NCI-H1417 (cell line): Measurements from ENCODE around the gene CHST10.

Source experiments
- DNase-seq, 3 experiments: peaks; one replicate each; lab custom pipeline; 2025; lab: John Stamatoyannopoulos, UW

CHST10 gene, protein sequence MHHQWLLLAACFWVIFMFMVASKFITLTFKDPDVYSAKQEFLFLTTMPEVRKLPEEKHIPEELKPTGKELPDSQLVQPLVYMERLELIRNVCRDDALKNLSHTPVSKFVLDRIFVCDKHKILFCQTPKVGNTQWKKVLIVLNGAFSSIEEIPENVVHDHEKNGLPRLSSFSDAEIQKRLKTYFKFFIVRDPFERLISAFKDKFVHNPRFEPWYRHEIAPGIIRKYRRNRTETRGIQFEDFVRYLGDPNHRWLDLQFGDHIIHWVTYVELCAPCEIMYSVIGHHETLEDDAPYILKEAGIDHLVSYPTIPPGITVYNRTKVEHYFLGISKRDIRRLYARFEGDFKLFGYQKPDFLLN

DNA sequence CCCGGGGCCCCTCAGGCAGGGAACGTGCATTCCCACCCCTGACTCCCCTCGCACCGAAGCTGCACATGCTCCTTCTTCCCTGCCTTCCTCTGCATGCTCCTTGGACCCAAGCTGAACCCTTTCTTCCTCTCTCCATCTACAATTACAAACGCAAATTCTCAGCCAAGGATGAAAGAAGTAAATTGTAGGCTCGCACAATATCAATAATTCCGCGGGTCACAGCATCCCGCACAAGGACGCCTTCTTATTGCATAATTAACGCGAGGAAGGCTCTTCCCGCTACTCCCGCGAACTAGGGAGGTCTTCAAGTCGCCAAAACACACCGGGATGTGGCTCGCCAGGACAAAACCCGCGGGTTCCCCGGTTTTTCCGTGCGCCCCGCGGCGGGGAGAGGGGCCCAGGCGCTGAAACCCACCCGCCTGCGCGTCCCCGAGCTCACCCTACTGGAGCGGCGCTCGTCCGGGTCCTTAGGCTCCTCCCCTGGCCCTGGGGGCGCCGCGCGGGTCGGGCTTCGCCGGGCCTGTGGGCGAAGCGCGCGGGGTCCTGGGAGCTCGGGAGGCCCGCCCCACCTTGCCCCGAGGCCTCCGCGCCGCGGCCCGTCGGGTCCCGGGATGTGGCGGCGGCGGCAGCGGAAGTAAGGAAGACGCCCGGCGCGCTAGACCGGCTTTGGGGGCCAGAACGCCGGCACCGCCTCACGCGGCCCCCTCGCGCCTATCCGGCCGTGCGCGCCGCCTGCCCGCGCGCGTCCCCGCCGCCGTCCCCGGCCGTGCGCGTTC lies at the start of gene CHST10:
TSS of gene CHST10 (minus strand) at position 734 of the 776 bp plus-strand sequence. CDS start 10,993 bp downstream, outside the sequence.
- peak; percentile 68 to 90 (median 80) for DNase-seq

DNA sequence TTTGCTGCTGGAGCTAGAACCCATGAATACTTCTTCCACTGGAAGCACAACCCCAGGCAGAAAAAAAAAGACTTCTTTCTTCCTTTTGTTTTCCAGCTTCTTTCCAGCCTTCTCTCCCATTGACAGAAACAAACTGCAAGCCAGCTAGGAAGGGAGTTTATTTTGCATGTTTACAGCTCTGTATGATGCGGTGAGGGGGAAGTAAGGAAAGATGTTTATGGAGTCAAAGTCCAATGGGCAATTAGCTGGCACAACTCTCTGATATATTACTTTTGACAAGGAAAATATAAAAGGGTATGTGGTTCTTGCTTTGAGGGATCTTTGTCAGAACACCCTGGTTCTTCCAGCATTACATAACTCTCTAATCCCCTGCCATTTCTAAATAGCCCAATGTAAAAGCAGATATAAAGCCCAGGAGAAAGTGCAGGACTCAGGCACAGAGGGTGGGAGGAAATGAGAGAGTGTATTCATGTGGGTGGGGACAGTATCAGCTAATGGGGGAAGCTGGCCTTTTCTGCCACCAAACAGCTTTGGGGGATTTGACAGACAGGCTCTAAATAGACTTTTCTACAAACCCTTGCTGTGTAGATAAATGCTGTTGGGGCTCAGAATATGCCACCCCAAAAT lies 43.5 kb upstream of the CHST10 start:
- no peak for DNase-seq

DNA sequence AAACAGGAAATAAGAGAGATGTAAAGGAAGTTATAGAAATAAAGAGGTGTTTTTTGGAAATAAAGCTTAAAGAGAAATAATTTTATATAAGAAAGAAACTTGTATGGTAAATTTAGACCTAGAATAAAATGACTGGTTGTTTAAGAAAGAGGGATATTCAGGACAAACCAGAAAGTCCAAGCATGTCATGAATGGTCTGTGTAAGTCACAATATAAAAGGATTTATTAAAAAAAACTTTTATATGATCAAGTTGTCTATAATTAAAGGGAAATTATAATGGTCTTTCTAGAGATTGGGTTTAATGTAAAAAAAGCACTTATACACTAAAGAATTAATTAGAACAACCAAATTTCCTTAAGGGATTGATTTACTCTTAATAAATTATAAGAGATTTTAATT lies 38.9 kb upstream of the CHST10 start:
- peak in 1 of 3 experiments; percentile 15 for DNase-seq

DNA sequence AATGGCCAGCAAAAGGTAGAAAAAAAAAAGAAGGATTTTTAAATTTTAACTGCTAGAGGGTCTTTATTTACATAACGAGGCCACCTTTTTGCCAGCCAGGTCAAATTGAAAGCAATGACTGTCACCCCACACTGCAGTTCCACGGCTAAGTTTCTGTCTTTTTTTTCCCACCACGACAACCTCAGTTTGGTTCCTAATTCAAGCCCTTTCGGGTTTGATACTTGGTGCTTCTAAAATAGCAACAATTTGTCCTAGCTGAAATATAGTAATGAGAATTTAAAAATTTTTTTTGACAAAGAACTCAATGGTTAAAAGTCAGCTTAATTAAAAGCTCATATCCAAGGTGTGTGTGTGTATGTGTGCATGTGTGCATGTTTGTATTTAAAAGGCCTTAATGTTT lies 36.4 kb upstream of the CHST10 start:
- DNase-seq, result no peak

DNA sequence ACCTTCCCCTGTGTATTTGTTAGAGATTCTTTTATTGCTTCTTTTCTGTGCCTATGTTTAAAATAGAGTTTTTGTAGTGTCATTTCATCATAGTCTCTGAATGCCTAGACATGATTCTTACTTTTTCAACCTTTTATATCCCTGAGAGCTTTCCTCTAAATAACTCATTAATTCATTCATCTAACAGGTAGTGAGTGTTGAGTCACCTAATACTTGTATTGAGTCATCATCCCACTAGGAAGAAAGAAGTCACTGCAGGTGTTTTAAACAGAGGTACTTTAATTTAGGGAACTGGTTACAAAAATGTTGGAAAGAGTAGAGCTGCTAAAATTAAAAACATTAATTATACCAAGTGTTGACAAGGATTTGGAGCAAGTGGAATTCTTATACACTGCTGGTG lies 34.3 kb upstream of the CHST10 start:
- DNase-seq, result no peak

DNA sequence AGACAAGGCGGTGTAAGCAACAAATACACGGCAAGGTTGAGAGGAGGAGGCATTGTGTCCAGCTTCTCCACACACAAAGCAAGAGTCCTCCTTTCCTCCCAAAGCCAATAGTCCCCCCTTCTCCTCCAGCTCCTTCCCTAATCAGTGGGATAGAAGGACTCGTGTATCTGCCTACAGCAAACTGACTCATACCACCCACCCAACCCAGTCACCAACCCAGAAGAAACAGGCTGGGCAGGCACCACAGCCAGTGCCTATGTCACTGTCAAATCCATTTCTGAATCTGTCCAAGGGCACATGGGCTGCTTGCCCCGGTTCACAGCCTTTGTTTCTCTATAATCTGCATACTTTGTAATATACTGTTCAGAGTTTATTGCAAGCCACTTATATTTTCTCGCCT lies 33.6 kb upstream of the CHST10 start:
- no peak for DNase-seq

DNA sequence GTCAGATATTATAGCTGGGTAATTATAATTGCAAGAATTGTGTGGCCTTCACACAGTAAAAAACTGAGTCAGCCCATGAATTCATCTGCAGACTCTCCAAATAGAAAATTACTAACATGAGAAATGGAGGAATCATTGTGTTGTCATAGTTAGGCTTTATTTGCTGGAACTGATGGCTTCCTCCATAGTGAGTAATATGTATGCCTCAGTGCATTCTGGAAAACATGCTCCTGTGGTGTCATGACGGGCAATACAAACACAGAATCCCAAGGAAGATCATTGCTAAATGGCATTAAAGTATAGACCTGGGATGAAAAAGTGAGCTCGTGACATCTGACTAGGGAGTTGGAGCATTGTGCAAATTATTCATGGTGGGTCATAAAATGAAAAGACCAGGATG lies 29.2 kb upstream of the CHST10 start:
- no peak for DNase-seq

DNA sequence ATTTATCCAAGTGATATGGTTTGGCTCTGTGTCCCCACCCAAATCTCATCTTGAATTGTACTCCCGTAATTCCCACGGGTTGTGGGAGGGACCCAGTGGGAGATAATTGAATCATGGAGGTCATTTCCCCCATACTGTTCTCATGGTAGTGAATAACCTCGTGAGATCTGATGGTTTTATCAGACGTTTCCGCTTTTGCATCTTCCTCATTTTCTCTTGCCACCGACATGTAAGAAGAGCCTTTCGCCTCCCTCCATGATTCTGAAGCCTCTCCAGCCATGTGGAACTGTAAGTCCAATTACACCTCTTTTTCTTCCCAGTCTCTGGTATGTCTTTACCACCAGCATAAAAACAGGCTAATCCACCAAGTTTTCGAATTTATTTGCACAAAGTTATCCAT lies 20.3 kb upstream of the CHST10 start:
- no peak for DNase-seq

DNA sequence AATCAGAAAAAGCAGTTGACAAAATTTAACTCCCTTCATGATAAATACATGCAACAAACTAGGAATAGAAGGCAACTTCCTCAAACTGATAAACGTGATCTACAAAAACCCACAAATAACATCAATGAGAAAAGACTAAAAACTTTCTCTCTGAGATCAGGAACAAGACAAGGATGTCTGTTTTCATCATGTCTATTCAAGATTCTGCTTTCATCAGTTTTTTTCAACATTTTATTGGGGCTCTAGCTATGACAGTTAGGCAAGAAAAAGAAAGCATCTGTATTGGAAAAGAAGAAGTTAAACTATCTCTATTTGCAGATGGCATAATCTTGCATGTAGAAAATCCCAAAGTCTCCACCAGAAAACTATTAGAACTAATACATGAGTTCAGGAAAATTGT lies 12.3 kb upstream of the CHST10 start:
- no peak for DNase-seq

DNA sequence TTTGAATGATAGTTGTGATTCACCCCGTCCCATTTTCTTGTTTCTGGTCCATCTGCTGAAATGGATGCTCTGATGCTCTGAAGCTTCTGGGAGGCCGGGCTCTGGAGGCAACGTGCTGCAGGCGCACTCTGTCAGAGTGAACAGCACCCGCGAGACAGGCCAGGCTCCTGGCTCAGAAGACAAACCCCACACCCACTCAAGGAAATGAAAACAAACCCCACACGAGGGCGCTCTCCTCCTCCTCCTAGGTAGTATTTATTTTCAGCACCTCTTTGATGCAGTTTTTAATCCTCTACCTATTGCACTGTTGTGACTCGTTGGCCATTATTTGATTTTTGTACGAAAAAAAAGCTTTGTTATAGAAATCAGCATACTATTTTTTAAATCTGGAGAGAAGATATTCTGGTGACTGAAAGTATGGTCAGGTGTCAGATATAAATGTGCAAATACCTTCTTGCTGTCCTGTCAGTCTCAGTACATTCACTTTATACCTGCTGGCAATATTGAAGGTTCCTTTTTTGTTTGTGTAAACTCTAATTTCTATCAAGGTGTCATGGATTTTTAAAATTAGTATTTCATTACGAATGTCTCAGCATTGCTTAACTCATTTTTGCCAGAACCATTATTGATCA lies 10.3 kb upstream of the CHST10 start:
- peak; percentile 38 to 69 (median 46) for DNase-seq

DNA sequence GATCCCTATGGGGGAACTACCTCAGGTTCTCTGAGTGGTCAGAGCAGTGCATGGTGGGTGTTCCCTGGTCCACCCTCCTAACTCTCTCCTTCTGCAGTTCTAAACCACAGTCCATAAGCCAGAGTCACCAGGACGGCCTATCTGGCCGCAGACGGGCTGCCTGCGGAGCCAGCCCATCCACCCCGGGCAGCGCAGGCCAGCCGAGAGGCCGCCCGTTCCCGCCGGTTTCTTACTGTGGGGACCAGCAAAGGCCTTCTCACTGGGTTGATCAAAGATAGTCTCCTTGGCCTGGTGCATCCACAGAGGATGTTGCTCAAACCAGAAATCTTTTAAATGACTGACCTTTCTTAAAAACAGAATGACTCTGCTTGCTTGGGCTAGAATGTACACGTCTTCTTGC lies 9.6 kb upstream of the CHST10 start:
- DNase-seq, result no peak

DNA sequence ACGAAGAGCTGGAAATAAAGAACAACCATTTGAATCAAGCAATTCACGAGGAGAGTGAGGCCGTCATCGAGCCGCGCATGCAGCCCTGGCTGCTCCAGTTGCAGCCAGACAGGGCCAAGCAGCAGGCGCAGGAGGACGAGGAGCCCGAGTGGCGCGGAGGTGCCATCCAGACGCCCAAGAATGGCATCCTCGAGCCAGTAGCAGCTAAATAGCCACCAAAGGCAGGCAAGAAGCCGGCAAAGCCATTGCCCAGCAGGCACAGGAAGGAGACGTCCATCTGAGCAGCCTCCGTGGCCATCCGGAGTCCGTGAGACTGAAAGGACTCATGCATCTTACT lies 8.9 kb upstream of the CHST10 start:
- DNase-seq, result no peak

DNA sequence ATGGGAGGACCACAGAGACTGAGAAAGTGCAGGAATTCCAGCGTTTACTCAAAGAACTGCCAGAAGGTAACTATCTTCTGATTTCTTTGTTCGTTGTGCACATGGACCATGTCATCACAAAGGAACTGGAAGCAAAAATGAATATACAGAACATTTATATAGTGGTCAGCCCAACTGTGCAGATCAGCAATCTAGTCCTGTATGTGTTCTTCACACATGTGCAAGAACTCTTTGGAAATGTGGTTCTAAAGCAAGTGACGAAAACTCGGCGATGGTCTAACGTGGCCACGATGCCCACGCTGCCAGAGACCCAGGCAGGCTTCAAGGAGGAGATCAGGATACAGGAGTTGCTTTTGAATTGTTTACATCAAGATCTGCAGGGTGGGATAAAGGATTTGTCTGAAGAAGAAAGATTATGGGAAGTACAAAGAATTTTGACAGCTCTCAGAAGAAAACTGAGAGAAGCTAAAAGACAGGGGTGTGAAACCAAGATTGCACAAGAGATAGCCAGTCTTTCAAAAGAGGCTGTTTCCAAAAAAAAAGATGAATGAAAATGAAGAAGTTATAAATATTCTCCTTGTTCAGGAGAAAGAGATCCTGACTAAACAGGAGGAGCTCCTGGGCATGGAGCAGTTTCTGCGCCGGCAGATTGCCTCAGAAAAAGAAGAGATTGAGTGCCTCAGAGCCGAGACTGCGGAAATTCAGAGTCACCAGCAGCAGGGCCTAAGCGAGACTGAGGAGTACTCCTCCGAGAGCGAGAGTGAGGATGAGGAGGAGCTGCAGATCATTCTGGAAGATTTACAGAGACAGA lies 8.3 kb upstream of the CHST10 start:
- DNase-seq, result no peak

DNA sequence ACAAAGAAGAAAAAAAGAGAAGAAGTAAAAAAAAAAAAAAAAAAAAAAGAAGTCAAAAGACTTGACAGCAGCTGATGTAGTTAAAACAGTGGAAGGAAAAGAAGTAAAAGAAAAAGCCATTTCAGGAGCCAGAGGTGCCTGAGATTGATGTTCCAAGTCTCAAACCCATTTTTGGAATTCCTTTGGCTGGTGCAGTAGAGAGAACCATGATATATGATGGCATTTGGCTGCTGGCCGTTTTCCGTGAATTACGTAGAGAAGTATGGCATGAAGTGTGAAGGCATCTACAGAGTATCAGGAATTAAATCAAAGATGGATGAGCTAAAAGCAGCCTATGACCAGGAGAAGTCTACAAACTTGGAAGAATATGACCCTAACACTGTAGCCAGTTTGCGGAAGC lies 7.6 kb upstream of the CHST10 start:
- no peak for DNase-seq

DNA sequence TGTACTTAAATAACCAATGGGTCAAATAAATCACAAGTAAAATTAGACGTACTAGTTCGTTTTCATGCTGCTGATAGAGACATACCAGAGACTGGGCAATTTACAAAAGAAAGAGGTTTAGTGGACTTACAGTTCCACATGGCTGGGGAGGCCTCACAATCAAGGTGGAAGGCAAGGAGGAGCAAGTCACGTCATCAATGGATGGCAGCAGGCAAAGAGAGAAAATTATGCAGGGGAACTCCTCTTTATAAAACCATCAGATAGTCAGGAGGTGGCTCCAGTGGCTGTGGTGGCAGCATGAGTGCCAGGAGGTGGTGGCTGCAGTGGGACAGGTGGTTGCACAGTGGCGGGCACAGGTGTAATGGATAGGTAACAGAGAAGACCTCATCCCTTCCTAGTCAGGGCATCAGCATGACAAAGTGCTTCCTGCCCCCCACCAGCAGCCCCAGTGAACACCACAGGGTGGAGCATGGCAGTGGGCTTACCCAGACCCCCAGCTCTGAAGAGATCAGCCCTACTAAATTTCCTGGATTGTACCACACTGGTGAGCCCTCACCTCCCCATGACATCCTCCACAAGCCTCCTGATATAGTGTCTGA lies 6.9 kb upstream of the CHST10 start:
- no peak for DNase-seq

DNA sequence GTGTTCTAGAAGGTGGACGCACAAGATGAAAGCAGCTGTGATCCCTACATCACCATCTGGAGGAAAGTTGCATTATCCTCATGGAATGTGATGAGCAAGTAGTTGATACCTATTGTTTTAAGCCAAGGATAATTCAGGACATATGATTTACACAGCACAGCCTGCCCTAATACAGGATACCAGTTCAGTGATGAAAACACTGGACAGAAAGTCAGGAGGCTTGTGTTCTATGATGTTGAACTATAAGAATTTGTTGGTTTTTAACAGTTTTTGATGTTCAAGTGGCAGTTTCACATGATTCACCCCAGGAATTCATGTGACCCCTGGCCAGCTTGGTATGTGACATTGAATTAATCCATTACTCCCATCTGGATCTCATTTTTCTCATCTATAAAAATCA lies 6.2 kb upstream of the CHST10 start:
- DNase-seq, result no peak

DNA sequence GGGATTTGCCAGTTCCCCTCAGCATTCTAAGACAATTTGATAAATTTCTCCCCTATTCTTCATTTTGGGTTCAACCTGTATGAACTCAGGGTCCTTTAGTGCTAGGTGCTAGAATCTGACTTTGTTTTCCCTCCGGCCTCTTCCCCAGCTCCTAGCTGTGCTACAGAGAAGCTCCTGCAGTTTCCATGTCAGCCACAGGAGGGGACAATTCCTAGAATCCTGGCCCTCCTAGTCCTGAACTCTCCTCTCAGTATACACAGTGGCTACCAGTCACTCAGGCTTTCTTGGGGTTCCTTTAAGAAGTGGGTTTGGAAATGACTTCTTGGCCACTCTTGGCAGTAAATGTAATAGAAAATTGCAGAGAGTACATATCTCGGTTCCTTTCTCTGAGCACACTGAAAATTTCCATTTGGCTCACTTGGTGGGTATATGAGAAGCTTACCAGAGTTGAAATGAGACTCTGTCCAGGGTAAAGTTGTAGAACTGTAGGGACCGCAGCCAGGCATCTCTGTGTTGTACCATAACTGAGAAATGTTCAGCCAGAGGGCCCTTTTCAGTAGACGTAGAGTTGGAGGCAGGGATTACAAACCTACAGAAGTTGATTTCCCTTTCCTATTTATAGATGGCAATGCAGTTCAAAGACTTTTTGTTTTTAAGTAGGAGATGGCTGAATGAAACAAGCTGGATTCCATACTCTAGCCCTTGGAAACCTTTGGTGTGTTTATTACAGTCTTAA lies 5.0 kb upstream of the CHST10 start:
- peak in 2 of 3 experiments; percentile 12 to 24 for DNase-seq

DNA sequence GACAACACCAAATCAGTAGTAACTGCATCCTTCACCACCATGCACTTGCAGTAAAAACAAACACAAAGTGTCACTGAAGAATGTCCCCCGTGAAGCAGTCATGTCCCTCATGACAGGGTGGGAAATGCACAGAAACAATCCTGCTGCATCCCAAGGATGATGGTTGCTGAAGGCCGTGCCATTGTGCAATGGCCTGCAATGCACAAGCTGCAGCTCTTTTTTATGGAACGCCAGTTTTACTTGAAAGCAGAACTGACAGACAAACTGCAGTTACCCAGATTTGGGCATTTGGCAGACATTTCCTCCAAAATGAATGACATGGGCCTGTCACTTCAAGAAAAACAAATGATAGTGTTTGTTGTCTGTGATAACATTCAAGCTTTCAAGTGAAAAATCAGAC lies 2.4 kb upstream of the CHST10 start:
- DNase-seq, result no peak

DNA sequence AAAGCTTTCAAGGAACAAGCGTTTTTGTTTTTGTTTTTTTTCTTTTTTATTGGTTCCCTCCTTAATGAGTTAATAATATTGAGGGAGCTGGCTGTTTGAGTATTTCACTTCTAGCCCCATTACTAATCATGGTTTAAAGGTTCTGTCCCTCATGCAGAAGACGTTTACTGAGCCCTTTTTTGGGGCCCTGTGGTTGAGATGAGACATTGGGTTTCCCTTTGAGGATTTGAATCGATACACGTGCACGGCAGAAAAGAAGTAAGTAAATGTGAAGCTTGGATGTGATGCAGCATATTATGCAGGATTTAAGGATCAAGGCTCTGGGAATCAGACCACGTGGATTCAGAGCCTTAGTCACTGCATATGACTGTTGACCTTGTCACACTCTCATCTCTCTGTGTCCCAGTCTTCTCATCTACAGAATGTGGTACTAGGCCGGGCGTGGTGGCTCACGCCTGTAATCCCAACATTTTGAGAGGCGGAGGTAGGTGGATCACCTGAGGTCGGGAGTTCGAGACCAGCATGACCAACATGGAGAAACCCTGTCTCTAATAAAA lies 1.0 kb upstream of the CHST10 start:
- DNase-seq, result no peak

DNA sequence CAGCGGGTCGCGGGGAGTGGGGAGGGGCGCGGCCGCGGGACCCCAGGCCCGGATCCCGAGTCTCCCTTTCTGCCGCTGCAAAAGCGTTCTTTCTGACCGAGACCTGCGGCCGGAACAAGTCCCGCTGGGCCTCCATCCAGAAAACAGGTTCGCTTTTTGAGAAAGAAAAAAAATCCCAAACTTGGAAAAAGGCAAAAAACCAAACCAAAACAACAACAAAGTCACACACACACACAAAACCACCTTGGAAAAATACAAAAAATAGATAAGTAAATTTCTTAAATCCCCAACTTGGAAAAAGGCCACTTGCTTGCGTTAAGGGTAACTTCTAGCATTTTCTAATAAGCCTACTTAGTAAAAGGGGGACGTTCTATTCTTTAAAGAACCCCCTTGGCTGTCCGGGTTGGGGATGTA lies 250 bp upstream of the CHST10 start:
- DNase-seq, result peak in 2 of 3 experiments; percentile 13 to 58
